ENCODE measurements around the gene SRPX2. TPM values are rescaled to one million over a fixed set of nuclear protein-coding genes. Genes with fewer than 3 reads are reported as not detected.

SRPX2 gene
- total and polyA plus RNA-seq, 2 of the 13 experiments (the other 11 are each of a cell fraction or from before 2014, with no cell fraction given), result 1.5 to 6.7 TPM

DNA sequence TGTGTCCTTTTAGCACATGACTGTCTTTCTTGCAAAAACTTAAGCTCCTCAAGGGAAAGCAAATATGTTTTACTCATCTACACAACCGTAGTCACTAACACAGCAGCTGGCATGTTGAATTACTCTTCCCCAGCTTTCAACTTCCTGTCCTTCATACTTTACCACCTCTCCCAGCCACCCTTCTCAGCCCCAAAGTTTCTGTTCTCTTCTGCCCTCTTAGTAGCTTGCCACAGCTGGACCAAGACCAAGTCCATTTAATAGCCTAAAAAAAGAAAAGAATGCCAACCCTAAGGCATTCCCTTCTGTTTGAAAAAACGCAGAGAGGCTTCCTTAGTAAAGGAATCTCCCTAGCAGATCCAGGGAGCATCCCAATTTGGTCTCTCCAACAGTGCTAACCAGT lies 36.8 kb downstream of the SRPX2 start (continued):
- TF ChIP-seq, protein P1, sequence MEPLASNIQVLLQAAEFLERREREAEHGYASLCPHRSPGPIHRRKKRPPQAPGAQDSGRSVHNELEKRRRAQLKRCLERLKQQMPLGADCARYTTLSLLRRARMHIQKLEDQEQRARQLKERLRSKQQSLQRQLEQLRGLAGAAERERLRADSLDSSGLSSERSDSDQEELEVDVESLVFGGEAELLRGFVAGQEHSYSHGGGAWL (CRISPR knock-in tag; IDR thresholded peaks at IDR 0.05), result no peak
- TF ChIP-seq ELF4 (CRISPR knock-in tag; IDR thresholded peaks at IDR 0.05; ENCODE audit: borderline replicate concordance) (no peak), SIX4 (CRISPR knock-in tag; IDR thresholded peaks at IDR 0.05) (no peak)
- TF ChIP-seq, protein P2, sequence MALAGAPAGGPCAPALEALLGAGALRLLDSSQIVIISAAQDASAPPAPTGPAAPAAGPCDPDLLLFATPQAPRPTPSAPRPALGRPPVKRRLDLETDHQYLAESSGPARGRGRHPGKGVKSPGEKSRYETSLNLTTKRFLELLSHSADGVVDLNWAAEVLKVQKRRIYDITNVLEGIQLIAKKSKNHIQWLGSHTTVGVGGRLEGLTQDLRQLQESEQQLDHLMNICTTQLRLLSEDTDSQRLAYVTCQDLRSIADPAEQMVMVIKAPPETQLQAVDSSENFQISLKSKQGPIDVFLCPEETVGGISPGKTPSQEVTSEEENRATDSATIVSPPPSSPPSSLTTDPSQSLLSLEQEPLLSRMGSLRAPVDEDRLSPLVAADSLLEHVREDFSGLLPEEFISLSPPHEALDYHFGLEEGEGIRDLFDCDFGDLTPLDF (CRISPR knock-in tag; IDR thresholded peaks at IDR 0.05), result no peak

DNA sequence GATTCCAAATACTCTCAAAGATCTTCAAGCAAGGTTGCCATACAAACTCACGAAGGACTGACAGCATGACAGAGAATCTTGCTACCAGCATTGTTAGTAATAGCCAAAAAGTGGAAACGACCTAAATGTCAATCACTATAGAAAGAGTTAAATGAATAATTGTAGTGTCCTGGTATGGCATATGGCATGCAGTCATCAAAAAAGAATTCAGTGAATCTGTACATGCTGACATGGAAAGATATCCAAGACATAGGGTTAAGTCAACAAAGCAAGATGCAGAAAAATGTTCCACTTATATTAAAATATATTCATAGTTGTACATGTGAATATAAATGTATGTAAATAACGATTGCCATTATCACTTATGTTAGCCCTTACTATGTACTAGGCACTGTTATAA lies 37.6 kb downstream of the SRPX2 start:
- no peak for ATAC-seq
- Histone ChIP-seq H3K4me3 (replicated peaks in 1 of 3; ENCODE audit: insufficient read depth in 1 of 3, low read depth in 2 of 3, low read length in 3 of 3) (no peak overlapping the region), H4K20me1 (ENCODE audit: insufficient read depth, low read length) (no peaks in the 10 kb centered on the region), H3K27ac (ENCODE audit: extremely low read length, insufficient read depth, low read length) (no peak overlapping the region), H3K9me3 (ENCODE audit: low read length) (no peaks in the 10 kb centered on the region), H2AFZ (ENCODE audit: low read length) (no peak overlapping the region), H3K79me2 (ENCODE audit: insufficient read depth, low read length) (no peaks in the 10 kb centered on the region), H3K27me3 (ENCODE audit: control insufficient read depth in 1 of 2, insufficient read depth in 2 of 2, low read length in 2 of 2) (no peaks in the 10 kb centered on the region), H3K4me2 (ENCODE audit: low read depth, low read length) (no peak overlapping the region), H3K4me1 (ENCODE audit: insufficient read depth, low read length) (no peaks in the 10 kb centered on the region), H3K36me3 (replicated peaks in 1 of 2; ENCODE audit: control insufficient read depth in 1 of 2, insufficient read depth in 2 of 2, low read length in 2 of 2) (no peaks in the 10 kb centered on the region), H3K9ac (ENCODE audit: insufficient read depth, low read depth, low read length) (no peak overlapping the region)
- FAIRE-seq, result no peak
- in situ Hi-C loops (cut with HindIII; ENCODE audit: extremely low pct_ligation_motif_present, low pct_unique_long_range_greater_than_20kb) (no loop called here), intact Hi-C loops (cut with micrococcal nuclease; ENCODE audit: unreplicated experiment) (loop anchor here (10.0 kb wide), 1 partner anchor 167 kb away; no protein-coding TSS in a partner anchor)
- ChIA-PET CTCF (ENCODE audit: low intra/inter-chr PET ratio, low total read pairs) (no interaction called here), POLR2A (no interaction called here)
- WGBS (ENCODE audit: low lambda C conversion rate), result 3% methylated on average over 3 of the region's 3 CpGs
- no TSS peak for BruUV-seq (replicated peaks)
- TF ChIP-seq NR2F2 (IDR thresholded peaks at IDR 0.05; ENCODE audit: borderline replicate concordance, low read depth), result no peak
- TF ChIP-seq, protein P3, sequence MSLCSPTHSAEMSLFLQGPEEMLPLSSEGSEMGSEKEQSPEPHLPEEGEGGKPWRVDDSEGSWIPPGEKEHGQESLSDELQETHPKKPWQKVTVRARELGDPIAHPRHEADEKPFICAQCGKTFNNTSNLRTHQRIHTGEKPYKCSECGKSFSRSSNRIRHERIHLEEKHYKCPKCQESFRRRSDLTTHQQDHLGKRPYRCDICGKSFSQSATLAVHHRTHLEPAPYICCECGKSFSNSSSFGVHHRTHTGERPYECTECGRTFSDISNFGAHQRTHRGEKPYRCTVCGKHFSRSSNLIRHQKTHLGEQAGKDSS (CRISPR knock-in tag; IDR thresholded peaks at IDR 0.05; ENCODE audit: borderline replicate concordance, low read depth), result no peak
- no peak for DNase-seq (ENCODE audit: low spot score)
